Stimulated activated CD8-positive, alpha-beta memory T cell treated with anti-CD3 and anti-CD28 coated beads, Interleukin-2, amount 100 ng/mL, for 48 hours (primary cell): ENCODE measurements around the gene CLDND1.
"Not testable (repeated sequence)": the region's sequence is repeated elsewhere in the genome, so short reads cannot be mapped to it uniquely, and the experiment has no call there.

Experiments used
- DNase-seq, 2 donors: peaks; one replicate each; pipeline ENCODE4 v3.0.0-alpha.2; 2020; ENCODE audit warnings: low read depth in 2 of 2

Gene CLDND1

GRCh38 chr3:98522544-98523281 lies at the start of gene CLDND1:
Gene CLDND1, minus strand, starts transcription at chr3:98522902. Its CDS starts 1,478 bp downstream, at chr3:98521424.
- DNase-seq, result peak; percentile 92

GRCh38 chr3:98568402-98568801 lies 45.7 kb upstream of the CLDND1 start:
- DNase-seq, result no peak

- DNase-seq, result no peak
Observed at GRCh38 chr3:98567666-98568270, 45.1 kb upstream of the CLDND1 start.

- no peak for DNase-seq
Observed at GRCh38 chr3:98565843-98566242, 43.1 kb upstream of the CLDND1 start.

GRCh38 chr3:98565237-98565643 lies 42.5 kb upstream of the CLDND1 start:
- no peak for DNase-seq

- no peak for DNase-seq
Observed at GRCh38 chr3:98564282-98565005, 41.7 kb upstream of the CLDND1 start.

- no peak for DNase-seq
Observed at GRCh38 chr3:98563661-98564281, 41.1 kb upstream of the CLDND1 start.

- DNase-seq, result no peak
Observed at GRCh38 chr3:98561727-98562521, 39.2 kb upstream of the CLDND1 start.

- DNase-seq, result no peak
Observed at GRCh38 chr3:98560911-98561310, 38.2 kb upstream of the CLDND1 start.

GRCh38 chr3:98559769-98560168 lies 37.1 kb upstream of the CLDND1 start:
- DNase-seq, result not testable (repeated sequence)

GRCh38 chr3:98558100-98558827 lies 35.6 kb upstream of the CLDND1 start:
- DNase-seq, result no peak

- peak in 1 of 2 donors; percentile 31 for DNase-seq
Observed at GRCh38 chr3:98557324-98558010, 34.8 kb upstream of the CLDND1 start.

GRCh38 chr3:98556164-98557130 lies 33.7 kb upstream of the CLDND1 start:
- peak; percentile 42 to 55 for DNase-seq

GRCh38 chr3:98555025-98555379 lies 32.3 kb upstream of the CLDND1 start:
- no peak for DNase-seq

GRCh38 chr3:98554580-98554979 lies 31.9 kb upstream of the CLDND1 start:
- no peak for DNase-seq

GRCh38 chr3:98553753-98554152 lies 31.1 kb upstream of the CLDND1 start:
- no peak for DNase-seq

- no peak for DNase-seq
Observed at GRCh38 chr3:98553021-98553563, 30.4 kb upstream of the CLDND1 start.

GRCh38 chr3:98552232-98553020 lies 29.7 kb upstream of the CLDND1 start:
- no peak for DNase-seq
